Skeletal muscle tissue (tissue), 4 donors: ENCODE data around the gene FAM53B. TPM values are rescaled to one million over a fixed set of nuclear protein-coding genes. Genes with fewer than 3 reads are reported as not detected.

Experiments
- H3K27ac ChIP-seq: one replicate; pipeline ENCODE4 v1.7.0; 2013; ENCODE audit warnings: mild to moderate bottlenecking, low read depth, low read length, inconsistent platforms
- H3K27me3 ChIP-seq, 3 donors: one replicate each; pipeline ENCODE4 v1.7.0; 2013; ENCODE audit warnings: low read length in 3 of 3; ENCODE audit not compliant: control insufficient read depth in 3 of 3, insufficient read depth in 3 of 3
- H3K36me3 ChIP-seq, 3 donors: one replicate each; pipeline ENCODE4 v1.7.0; 2013; ENCODE audit warnings: low read length in 3 of 3; ENCODE audit not compliant: control insufficient read depth in 3 of 3, insufficient read depth in 3 of 3
- H3K4me1 ChIP-seq, 3 donors: one replicate each; pipeline ENCODE4 v1.7.0; 2013; ENCODE audit warnings: low read length in 3 of 3, mild to moderate bottlenecking in 3 of 3; ENCODE audit not compliant: control insufficient read depth in 3 of 3, insufficient read depth in 3 of 3
- H3K4me3 ChIP-seq, 3 donors: one replicate each; pipeline ENCODE4 v1.7.0; 2013; ENCODE audit warnings: low read length in 3 of 3
- H3K9ac ChIP-seq, 3 donors: one replicate each; pipeline ENCODE4 v1.7.0; 2013; ENCODE audit warnings: low read length in 3 of 3, mild to moderate bottlenecking in 3 of 3, moderate library complexity in 2 of 3, low read depth in 1 of 3
- H3K9me3 ChIP-seq, 3 donors: one replicate each; pipeline ENCODE4 v1.7.0; 2013; ENCODE audit warnings: low read length in 3 of 3; ENCODE audit not compliant: control insufficient read depth in 3 of 3
- total RNA-seq: library from RNA; depleted of rRNA; stranded (reverse); fragments of >200 nt; gene quantifications from one replicate; pipeline ENCODE4 v1.2.3, GENCODE V29; 2014
- donor health status: Osteomylitis.

The FAM53B gene
- total RNA-seq, 1 donor from 2014 or later, result 32.4 TPM

- H3K27ac ChIP-seq, result no peak overlapping the region
- no peak overlapping the region for H3K4me3 ChIP-seq
- no peaks in the 10 kb centered on the region for H3K9me3 ChIP-seq
- H3K4me1 ChIP-seq, result peaks cover 6 to 12% (median 8%) of the 10 kb centered on the region in 3 donors
- H3K27me3 ChIP-seq, result no peaks in the 10 kb centered on the region
- H3K36me3 ChIP-seq, result no peaks in the 10 kb centered on the region
- H3K9ac ChIP-seq, result no peak overlapping the region
Measured at GRCh38 chr10:124606822-124607221, 137.4 kb downstream of the FAM53B start.

DNA sequence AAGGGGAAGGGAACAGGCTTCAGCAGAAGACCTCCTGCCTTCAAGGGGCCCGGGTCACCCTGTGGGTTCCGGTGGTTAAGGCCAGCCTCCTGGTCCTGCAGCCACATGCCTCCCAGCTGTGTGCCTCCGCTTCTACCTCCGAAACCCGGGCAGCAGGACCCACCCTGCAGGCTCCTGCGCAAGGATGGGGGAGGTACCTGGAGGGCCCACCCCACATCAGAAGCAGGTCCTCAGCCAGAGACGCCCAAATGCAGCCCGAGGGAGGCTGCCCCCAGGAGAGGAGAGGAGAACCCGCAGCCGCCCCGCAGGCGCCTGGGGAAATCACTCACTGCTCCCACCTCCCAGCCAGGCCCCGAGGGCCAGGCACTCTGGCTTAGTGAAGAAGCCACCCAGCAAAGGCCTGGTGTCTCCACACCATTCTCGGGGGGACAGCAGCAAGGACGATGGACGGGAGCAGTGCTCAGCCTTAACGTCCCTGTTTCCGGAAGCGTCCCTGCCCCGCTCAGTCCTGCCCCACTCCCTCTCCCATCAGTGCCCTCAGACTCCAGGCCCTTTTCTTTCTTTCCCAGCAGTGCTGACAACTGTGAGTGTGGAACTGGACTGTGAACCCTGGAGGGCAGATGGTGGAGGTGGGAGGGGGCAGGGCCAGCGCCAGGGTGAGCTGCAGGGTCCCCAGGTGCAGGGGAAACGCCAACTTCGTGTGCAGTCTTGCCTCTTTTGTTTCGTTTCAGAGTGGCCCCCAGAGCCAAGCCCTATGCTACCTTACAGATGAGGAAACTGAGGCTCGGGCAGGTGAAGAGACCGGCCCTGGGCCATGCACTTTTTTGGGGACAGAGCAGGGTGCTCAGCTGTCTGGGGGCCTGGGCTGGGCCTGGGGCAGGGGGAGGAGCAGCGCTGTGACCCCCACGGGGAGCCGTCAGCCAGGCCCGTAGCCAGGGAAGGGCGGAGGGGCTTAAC is 138.0 kb downstream of the FAM53B start:
- Histone ChIP-seq H3K27ac (no peak overlapping the region), H3K4me3 (no peak overlapping the region)

GRCh38 chr10:124605481-124605855 is 138.7 kb downstream of the FAM53B start:
- H3K4me1 ChIP-seq, result peaks cover 5 to 8% (median 6%) of the 10 kb centered on the region in 3 donors
- no peaks in the 10 kb centered on the region for H3K36me3 ChIP-seq
- H3K27me3 ChIP-seq, result no peaks in the 10 kb centered on the region
- no peaks in the 10 kb centered on the region for H3K9me3 ChIP-seq
- H3K9ac ChIP-seq, result no peak overlapping the region
- no peak overlapping the region for H3K27ac ChIP-seq
- no peak overlapping the region for H3K4me3 ChIP-seq

More for the DNA sequence above, 138.0 kb downstream of the FAM53B start:
- Histone ChIP-seq H3K27me3 (no peaks in the 10 kb centered on the region), H3K36me3 (no peaks in the 10 kb centered on the region), H3K4me1 (peaks cover 6 to 8% (median 7%) of the 10 kb centered on the region in 3 donors), H3K9ac (no peak overlapping the region), H3K9me3 (no peaks in the 10 kb centered on the region)

DNA sequence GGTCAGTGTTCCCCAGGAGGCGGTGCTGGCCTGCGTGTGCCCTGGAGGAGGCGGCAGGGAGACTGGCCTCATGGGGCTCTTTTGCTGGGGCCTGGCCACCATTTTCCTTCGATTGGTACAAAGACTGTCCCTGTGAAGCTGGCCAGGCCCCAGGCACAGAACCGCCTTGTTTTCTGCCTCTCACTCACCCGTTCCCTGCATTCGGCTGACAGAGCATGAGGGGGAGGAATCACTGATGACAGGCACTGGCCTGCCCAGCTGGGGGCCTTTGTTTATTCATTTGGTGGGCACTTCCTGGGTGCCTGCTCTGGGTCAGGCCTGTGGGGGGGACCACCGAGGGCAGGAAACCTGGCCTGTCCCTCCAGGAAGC is 139.2 kb downstream of the FAM53B start:
- H3K36me3 ChIP-seq, result no peaks in the 10 kb centered on the region
- H3K9ac ChIP-seq, result no peak overlapping the region
- H3K4me3 ChIP-seq, result no peak overlapping the region
- no peaks in the 10 kb centered on the region for H3K27me3 ChIP-seq
- H3K9me3 ChIP-seq, result no peaks in the 10 kb centered on the region
- no peak overlapping the region for H3K27ac ChIP-seq
- peaks cover 5 to 8% (median 6%) of the 10 kb centered on the region in 3 donors for H3K4me1 ChIP-seq

DNA sequence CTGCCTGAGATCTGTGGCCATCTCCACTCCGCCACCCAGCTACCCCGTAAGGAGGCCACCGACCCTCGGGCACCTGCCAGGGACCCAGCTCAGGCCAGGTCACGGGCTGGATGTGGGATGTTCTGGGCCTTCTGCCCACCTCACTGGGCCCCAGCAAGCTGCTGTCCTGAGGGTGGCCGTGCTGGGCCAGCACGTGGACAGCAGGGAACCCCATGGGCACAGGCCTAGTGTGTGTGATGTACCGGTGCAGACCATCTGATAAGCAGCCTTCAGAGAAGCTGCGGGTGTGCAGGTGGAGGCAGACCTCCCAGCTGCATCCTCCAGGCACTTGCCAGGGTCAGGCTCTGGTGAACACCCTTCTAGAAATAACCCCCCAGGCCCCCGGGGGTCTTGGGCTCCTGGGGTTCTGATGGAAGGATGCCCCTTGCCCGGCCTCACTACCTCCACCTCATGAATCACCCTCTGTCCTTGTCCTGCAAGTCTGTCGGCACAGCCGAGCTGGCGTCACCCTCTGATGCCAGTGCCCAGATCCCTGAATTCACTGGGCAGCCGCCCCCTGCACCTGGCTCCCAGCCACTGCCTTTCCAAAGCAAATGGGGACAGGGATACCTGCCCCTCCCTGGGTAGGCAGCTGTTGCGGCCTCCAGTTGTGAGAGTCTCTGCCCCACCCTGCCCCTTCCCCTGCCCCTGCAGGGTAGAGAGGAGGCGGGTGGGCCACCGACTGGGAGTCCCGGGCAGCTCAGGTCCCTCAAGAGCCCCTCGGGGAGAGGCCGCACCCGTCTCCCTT is 139.8 kb downstream of the FAM53B start:
- Histone ChIP-seq H3K9me3 (no peaks in the 10 kb centered on the region), H3K27ac (no peak overlapping the region), H3K27me3 (no peaks in the 10 kb centered on the region), H3K9ac (no peak overlapping the region), H3K36me3 (no peaks in the 10 kb centered on the region), H3K4me3 (no peak overlapping the region), H3K4me1 (peaks cover 5 to 8% (median 6%) of the 10 kb centered on the region in 3 donors)

DNA sequence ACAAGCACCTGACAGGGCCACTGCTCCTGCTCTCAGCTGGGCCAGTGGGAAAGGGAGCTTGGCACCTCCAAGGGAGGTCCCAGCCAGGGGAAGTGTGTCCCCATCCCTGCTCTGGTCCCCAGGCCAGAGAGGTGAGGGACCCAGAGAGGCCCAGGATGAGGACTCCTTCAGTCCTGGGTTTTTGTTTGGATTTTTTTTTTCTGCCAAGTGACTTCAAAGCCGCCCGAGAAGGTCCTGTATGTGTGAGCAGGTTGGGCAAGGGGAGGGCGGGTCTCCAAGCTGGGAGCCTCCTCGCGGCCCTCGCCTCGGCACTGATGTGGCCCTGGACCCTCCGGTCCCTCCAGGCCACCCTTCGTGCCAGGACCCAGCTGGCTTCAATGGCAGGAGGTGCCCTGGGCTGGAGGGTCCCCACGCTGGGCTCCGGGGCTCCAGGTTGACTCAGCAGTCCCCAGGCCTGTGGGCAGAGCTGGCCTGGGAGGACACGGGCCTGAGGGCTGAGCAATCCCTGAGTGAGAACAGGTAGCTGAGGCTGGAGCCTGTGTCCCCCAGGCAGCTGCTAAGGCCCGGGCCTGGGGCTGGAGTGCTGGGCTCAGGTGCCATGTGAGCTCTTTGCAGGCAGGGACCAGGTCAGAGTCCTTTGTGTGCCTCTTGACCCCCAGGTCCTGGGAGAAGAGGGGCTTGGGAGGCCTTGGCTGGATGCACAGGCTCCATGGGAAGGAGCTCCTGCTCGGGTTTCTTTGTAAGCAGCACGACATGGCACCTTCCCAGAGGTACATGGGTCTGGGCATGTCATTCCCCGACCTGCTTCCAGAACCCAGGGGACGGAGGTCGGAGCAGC is 140.6 kb downstream of the FAM53B start:
- Histone ChIP-seq H3K4me3 (no peak overlapping the region), H3K27me3 (no peaks in the 10 kb centered on the region), H3K9ac (peak overlapping the region in 1 of 3 donors; percentile 8), H3K9me3 (no peaks in the 10 kb centered on the region), H3K36me3 (no peaks in the 10 kb centered on the region), H3K27ac (no peak overlapping the region), H3K4me1 (peaks cover 5 to 8% (median 6%) of the 10 kb centered on the region in 3 donors)

DNA sequence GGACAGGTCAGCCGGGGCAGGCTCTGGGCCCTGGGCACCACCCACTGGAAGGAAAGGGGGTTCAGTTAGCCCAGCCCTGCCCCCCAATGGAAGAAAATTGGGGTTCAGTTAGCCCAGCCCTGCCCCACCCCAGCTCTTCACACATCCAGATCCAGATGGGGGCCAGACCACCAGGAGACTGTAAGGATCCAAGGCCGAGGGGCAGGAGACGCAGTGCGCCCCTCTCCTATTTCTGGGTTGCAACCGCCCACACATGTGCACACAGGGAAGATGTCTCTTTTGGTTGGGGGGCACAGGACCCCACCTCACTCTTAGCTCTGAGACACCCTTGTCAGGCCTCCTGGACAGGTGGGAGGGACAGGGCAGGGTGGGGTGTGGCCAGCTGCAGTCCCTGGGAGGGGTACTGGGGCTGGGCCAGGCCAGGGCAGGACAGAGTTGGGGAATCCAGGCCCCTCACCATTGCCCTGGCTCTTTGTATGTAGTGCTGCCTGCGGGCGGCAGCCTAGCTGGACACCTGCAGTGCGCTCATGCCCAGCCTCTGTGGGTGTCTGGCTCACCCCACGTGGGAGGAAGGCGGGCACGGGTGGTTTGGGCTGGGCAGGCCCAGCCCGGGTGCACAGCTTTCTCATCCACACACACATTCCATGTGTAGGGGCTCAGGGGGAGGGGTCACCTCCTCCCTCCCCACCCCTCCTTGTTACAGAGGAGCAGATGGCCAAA is 141.4 kb downstream of the FAM53B start:
- Histone ChIP-seq H3K4me1 (peaks cover 5 to 8% (median 6%) of the 10 kb centered on the region in 3 donors), H3K9me3 (no peaks in the 10 kb centered on the region), H3K27me3 (no peaks in the 10 kb centered on the region), H3K36me3 (no peaks in the 10 kb centered on the region), H3K4me3 (no peak overlapping the region), H3K27ac (no peak overlapping the region), H3K9ac (no peak overlapping the region)

GRCh38 chr10:124602121-124602561 is 142.0 kb downstream of the FAM53B start:
- no peaks in the 10 kb centered on the region for H3K9me3 ChIP-seq
- H3K27me3 ChIP-seq, result no peaks in the 10 kb centered on the region
- H3K27ac ChIP-seq, result no peak overlapping the region
- no peak overlapping the region for H3K9ac ChIP-seq
- no peaks in the 10 kb centered on the region for H3K36me3 ChIP-seq
- no peak overlapping the region for H3K4me3 ChIP-seq
- peaks cover 5 to 8% (median 6%) of the 10 kb centered on the region in 3 donors for H3K4me1 ChIP-seq
